ENCODE measurements around the gene TAF13.
"Not testable (repeated sequence)": the region's sequence is repeated elsewhere in the genome, so short reads cannot be mapped to it uniquely, and the experiment has no call there.

Gene TAF13

DNA sequence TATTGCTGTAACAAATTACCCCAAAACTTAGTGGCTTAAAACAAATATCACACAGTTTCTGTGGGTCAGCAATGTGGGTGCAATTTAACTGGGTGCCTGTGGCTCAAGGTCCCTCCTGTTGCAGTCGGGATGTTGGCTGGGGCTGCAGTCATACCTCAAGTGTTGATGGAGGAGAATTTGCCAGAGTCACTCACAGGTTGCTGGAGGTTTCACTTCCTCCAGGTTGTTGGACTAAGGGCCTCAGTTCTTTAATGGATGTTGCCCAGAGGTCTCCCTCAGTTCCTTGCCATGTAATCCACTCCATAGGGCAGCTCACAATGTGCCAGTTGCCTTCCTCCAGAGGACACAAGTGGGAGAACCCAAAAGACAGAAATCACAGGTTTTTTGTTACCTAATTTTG lies 2.5 kb upstream of the TAF13 start:
- peaks cover 4% of the 10 kb centered on the region; the same call in 1 of the 2 replicates for H3K36me3 ChIP-seq (ENCODE audit: control insufficient read depth, insufficient read depth, low read length)
- H3K27me3 ChIP-seq (ENCODE audit: control insufficient read depth, insufficient read depth, low read length): no peaks in the 10 kb centered on the region
- no peak overlapping the region for H3K4me3 ChIP-seq (ENCODE audit: low read length)
- H3K27ac ChIP-seq (ENCODE audit: low read length): no peak overlapping the region
- no peak for DNase-seq (ENCODE audit: low read depth, low spot score)
- no CpG with 5 or more reads among the region's 1 CpG for WGBS (ENCODE audit: insufficient coverage, insufficient read length)
- no peaks in the 10 kb centered on the region for H3K9me3 ChIP-seq (ENCODE audit: control insufficient read depth, insufficient read depth, low read length)
- H3K4me1 ChIP-seq (ENCODE audit: control insufficient read depth, insufficient read depth, low read length): no peaks in the 10 kb centered on the region; the same call in 1 of the 2 replicates

DNA sequence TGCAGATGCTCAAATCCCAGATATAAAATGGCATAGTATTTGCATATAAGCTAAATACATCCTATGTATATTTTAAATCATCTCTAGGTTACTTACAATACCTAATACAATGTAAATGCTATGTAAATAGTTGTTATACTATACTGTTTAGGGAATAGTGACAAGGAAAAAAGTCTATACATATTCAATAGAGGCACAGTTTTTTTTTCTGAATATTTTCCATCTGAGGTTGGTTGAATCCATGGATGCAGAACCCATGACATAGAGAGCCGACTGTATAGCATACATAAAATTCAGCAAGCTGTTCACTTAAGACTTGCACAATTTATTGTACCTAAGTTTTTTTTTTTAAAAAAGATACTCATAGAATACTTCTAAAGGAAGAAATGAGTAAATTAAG lies 6.5 kb downstream of the TAF13 start:
- no CpG with 5 or more reads among the region's 1 CpG for WGBS (ENCODE audit: insufficient coverage, insufficient read length)
- no peak for DNase-seq (ENCODE audit: low read depth, low spot score)
- H3K36me3 ChIP-seq (ENCODE audit: control insufficient read depth, insufficient read depth, low read length): peaks cover 9% of the 10 kb centered on the region
- H3K27ac ChIP-seq (ENCODE audit: low read length): no peak overlapping the region
- H3K27me3 ChIP-seq (ENCODE audit: control insufficient read depth, insufficient read depth, low read length): no peaks in the 10 kb centered on the region
- no peak overlapping the region for H3K4me3 ChIP-seq (ENCODE audit: low read length)
- no peaks in the 10 kb centered on the region for H3K4me1 ChIP-seq (ENCODE audit: control insufficient read depth, insufficient read depth, low read length)
- H3K9me3 ChIP-seq (ENCODE audit: control insufficient read depth, insufficient read depth, low read length): no peaks in the 10 kb centered on the region

DNA sequence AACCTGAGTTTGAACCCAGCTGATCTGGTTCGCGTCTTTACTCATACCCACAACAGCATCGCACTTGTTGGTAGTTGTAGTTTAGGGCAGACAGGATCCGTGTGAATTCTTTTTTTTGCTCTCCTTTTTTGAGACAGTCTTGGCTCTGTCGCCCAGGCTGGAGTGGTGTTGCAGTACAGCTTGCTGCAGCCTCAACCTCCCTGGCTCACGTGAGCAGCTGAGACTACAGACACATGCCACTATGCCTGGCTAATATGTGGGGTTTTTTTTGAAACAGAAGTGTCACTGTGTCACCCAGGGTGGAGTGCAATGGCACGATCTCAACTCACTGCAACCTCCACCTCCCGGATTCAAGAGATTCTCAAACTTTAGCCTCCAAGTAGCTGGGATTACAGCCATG lies 7.9 kb downstream of the TAF13 start:
- H3K4me1 ChIP-seq (ENCODE audit: control insufficient read depth, insufficient read depth, low read length): no peaks in the 10 kb centered on the region
- WGBS (ENCODE audit: insufficient coverage, insufficient read length): no CpG with 5 or more reads among the region's 8 CpGs
- H3K36me3 ChIP-seq (ENCODE audit: control insufficient read depth, insufficient read depth, low read length): peaks cover 3% of the 10 kb centered on the region; the same call in 1 of the 2 replicates
- H3K4me3 ChIP-seq (ENCODE audit: low read length): no peak overlapping the region
- H3K27ac ChIP-seq (ENCODE audit: low read length): no peak overlapping the region
- H3K27me3 ChIP-seq (ENCODE audit: control insufficient read depth, insufficient read depth, low read length): no peaks in the 10 kb centered on the region
- DNase-seq (ENCODE audit: low read depth, low spot score): no peak
- H3K9me3 ChIP-seq (ENCODE audit: control insufficient read depth, insufficient read depth, low read length): no peaks in the 10 kb centered on the region

DNA sequence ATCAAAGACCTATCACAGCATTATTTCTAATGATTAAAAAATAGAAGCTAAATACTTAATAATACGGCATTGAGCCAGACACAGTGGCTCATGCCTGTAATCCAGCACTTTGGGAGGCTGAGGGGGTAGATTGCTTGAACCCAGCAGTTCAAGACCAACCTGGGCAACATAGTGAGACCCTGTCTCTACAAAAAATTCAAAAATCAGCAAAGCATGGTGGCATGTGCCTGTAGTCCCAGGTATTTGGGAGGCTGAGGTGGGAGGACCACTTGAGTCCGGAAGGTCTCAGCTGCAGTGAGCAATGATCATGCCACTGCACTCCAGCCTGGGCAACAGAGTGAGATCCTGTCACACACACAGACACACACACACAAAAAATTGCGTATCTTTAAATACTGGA lies 10.7 kb downstream of the TAF13 start:
- Histone ChIP-seq H3K4me1 (ENCODE audit: control insufficient read depth, insufficient read depth, low read length) (no peaks in the 10 kb centered on the region), H3K9me3 (ENCODE audit: control insufficient read depth, insufficient read depth, low read length) (no peaks in the 10 kb centered on the region), H3K36me3 (ENCODE audit: control insufficient read depth, insufficient read depth, low read length) (peaks cover 3% of the 10 kb centered on the region; the same call in 1 of the 2 replicates), H3K27me3 (ENCODE audit: control insufficient read depth, insufficient read depth, low read length) (no peaks in the 10 kb centered on the region), H3K27ac (ENCODE audit: low read length) (no peak overlapping the region), H3K4me3 (ENCODE audit: low read length) (no peak overlapping the region)
- DNase-seq (ENCODE audit: low read depth, low spot score): no peak
- WGBS (ENCODE audit: insufficient coverage, insufficient read length): no CpG with 5 or more reads among the region's 3 CpGs

DNA sequence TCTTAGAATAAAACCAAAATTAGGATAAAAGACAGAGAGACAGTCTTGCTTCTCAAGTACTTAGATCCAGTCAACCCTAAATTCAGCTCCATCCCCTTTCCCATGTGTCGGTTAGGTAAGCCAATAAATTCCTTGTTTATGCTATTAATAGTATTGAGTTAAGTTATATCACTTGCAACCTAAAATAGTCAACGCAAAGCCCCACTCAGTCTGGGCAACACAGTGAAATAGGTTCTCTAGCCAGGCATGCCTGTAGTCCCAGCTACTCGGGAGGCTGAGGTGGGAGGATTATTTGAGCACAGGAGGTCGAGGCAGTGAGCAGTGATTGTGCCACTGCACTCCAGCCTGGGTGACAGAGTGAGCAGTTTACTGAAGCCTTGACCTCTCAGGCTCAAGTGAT lies 14.6 kb downstream of the TAF13 start:
- H3K36me3 ChIP-seq (ENCODE audit: control insufficient read depth, insufficient read depth, low read length): peaks cover 3% of the 10 kb centered on the region; the same call in 1 of the 2 replicates

GRCh38 chr1:109060707-109061106 lies 15.1 kb downstream of the TAF13 start:
- H3K9me3 ChIP-seq (ENCODE audit: control insufficient read depth, insufficient read depth, low read length): no peaks in the 10 kb centered on the region
- DNase-seq (ENCODE audit: low read depth, low spot score): no peak
- no peak overlapping the region for H3K4me3 ChIP-seq (ENCODE audit: low read length)
- H3K27me3 ChIP-seq (ENCODE audit: control insufficient read depth, insufficient read depth, low read length): no peaks in the 10 kb centered on the region
- H3K36me3 ChIP-seq (ENCODE audit: control insufficient read depth, insufficient read depth, low read length): peaks cover 3% of the 10 kb centered on the region; the same call in 1 of the 2 replicates
- H3K27ac ChIP-seq (ENCODE audit: low read length): no peak overlapping the region
- no CpG with 5 or more reads among the region's 7 CpGs for WGBS (ENCODE audit: insufficient coverage, insufficient read length)
- H3K4me1 ChIP-seq (ENCODE audit: control insufficient read depth, insufficient read depth, low read length): no peaks in the 10 kb centered on the region

More for the DNA sequence above, 14.6 kb downstream of the TAF13 start:
- no CpG with 5 or more reads among the region's 4 CpGs for WGBS (ENCODE audit: insufficient coverage, insufficient read length)
- H3K27ac ChIP-seq (ENCODE audit: low read length): no peak overlapping the region
- no peaks in the 10 kb centered on the region for H3K4me1 ChIP-seq (ENCODE audit: control insufficient read depth, insufficient read depth, low read length)
- no peaks in the 10 kb centered on the region for H3K27me3 ChIP-seq (ENCODE audit: control insufficient read depth, insufficient read depth, low read length)
- no peak for DNase-seq (ENCODE audit: low read depth, low spot score)
- H3K9me3 ChIP-seq (ENCODE audit: control insufficient read depth, insufficient read depth, low read length): no peaks in the 10 kb centered on the region
- no peak overlapping the region for H3K4me3 ChIP-seq (ENCODE audit: low read length)

DNA sequence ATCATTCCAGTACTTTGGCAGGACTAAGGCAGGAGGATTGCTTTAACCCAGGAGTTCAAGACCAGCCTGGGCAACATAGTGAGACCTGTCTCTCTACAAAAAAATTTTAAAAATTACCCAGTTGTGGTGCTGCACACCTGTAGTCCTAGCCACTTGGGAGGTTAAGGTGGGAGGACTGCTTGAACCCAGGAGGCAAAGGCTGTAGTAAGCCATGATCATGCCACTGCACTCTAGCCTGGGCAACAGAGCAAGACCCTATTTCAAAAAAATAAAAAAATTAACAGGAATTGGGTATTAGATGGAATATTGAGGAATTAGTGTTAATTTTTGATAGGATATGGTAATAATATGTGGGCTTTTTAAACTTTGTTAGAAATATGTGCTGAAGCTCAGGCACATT lies 16.8 kb downstream of the TAF13 start:
- Histone ChIP-seq H3K27me3 (ENCODE audit: control insufficient read depth, insufficient read depth, low read length) (no peaks in the 10 kb centered on the region), H3K36me3 (ENCODE audit: control insufficient read depth, insufficient read depth, low read length) (no peaks in the 10 kb centered on the region), H3K27ac (ENCODE audit: low read length) (no peak overlapping the region), H3K4me1 (ENCODE audit: control insufficient read depth, insufficient read depth, low read length) (no peaks in the 10 kb centered on the region), H3K9me3 (ENCODE audit: control insufficient read depth, insufficient read depth, low read length) (no peaks in the 10 kb centered on the region), H3K4me3 (ENCODE audit: low read length) (no peak overlapping the region)
- no peak for DNase-seq (ENCODE audit: low read depth, low spot score)

DNA sequence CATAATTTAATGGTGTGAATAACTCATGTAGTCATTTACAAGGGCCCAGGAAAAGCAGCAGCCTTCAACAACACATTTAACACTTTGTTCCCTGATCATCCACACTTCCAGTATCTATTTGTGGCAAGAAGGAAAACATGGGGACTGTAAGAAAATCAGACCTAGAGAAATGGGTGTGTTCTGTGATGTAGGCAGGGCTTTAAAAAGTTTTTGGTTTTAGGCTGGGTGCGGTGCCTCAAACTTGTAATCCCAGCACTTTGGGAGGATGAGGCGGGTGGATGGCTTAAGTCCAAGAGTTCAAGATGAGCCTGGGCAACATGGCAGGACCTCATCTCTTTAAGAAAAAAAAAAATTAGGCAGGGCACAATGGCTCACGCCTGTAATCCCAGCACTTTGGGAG lies 19.7 kb downstream of the TAF13 start:
- Histone ChIP-seq H3K27ac (ENCODE audit: low read length) (no peak overlapping the region), H3K27me3 (ENCODE audit: control insufficient read depth, insufficient read depth, low read length) (no peaks in the 10 kb centered on the region), H3K4me3 (ENCODE audit: low read length) (no peak overlapping the region), H3K36me3 (ENCODE audit: control insufficient read depth, insufficient read depth, low read length) (no peaks in the 10 kb centered on the region), H3K4me1 (ENCODE audit: control insufficient read depth, insufficient read depth, low read length) (no peaks in the 10 kb centered on the region), H3K9me3 (ENCODE audit: control insufficient read depth, insufficient read depth, low read length) (no peaks in the 10 kb centered on the region)
- no peak for DNase-seq (ENCODE audit: low read depth, low spot score)
- no CpG with 5 or more reads among the region's 3 CpGs for WGBS (ENCODE audit: insufficient coverage, insufficient read length)

DNA sequence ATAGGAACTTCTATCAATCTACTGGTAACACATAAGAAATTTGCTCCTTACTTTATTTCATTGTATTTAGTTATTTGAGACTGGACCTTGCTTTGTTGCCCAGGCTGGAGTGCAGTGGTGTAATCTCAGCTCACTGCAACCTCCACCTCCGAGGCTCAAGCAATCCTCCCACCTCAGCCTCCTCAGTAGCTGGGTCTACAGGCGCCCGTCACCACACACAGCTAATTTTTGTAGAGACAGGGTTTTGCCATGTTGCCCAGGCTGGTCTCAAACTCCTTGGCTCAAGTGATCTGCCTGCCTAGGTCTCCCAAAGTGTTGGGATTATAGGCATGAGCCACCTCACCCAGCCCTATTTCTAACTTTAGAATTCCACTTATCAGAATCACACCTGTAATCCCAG lies 23.7 kb downstream of the TAF13 start:
- no CpG with 5 or more reads among the region's 3 CpGs for WGBS (ENCODE audit: insufficient coverage, insufficient read length)
- not testable (repeated sequence) for H3K4me3 ChIP-seq (ENCODE audit: low read length); H3K9me3 ChIP-seq (ENCODE audit: control insufficient read depth, insufficient read depth, low read length); H3K4me1 ChIP-seq (ENCODE audit: control insufficient read depth, insufficient read depth, low read length); H3K27me3 ChIP-seq (ENCODE audit: control insufficient read depth, insufficient read depth, low read length); DNase-seq (ENCODE audit: low read depth, low spot score); H3K36me3 ChIP-seq (ENCODE audit: control insufficient read depth, insufficient read depth, low read length); H3K27ac ChIP-seq (ENCODE audit: low read length)

DNA sequence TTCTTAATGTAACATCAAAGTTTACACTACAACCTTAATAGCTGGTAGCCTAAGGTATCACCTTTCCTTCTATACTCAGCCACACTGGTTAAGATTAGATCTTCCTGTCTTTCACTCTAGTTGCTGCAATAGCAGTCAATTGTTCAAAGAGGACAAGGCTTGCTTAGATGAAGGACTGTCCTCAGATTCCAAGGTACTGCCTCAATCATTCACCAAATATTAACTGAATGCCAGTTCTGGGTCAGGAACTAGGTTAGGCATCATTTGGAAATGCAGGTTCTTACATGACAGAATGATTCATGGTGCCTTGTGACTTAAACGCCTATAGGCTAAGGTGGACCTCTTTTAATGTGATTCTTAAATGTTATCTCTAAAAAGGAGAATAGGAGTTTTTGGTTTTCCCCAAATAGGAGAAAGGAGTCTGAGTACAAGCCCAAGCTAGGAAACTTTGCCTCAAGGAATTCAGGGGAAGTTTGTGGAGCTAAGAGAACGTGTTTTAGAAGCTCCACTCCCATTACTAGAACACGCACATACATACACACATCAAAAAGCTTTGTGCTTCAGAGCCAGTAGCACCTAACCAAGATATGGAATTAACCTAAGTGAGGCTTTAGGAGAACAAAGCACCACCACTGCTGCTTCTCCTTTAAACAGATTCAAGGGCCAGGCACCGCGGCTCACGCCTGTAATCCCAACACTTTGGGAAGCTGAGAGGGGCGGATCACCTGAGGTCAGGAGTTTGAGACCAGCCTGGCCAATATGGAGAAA lies 25.4 kb downstream of the TAF13 start:
- DNase-seq (ENCODE audit: low read depth, low spot score): no peak
- H3K27me3 ChIP-seq (ENCODE audit: control insufficient read depth, insufficient read depth, low read length): no peaks in the 10 kb centered on the region
- H3K36me3 ChIP-seq (ENCODE audit: control insufficient read depth, insufficient read depth, low read length): no peaks in the 10 kb centered on the region
- H3K4me1 ChIP-seq (ENCODE audit: control insufficient read depth, insufficient read depth, low read length): no peaks in the 10 kb centered on the region
- no peak overlapping the region for H3K4me3 ChIP-seq (ENCODE audit: low read length)
- no peaks in the 10 kb centered on the region for H3K9me3 ChIP-seq (ENCODE audit: control insufficient read depth, insufficient read depth, low read length)
- WGBS (ENCODE audit: insufficient coverage, insufficient read length): no CpG with 5 or more reads among the region's 7 CpGs
- H3K27ac ChIP-seq (ENCODE audit: low read length): no peak overlapping the region

DNA sequence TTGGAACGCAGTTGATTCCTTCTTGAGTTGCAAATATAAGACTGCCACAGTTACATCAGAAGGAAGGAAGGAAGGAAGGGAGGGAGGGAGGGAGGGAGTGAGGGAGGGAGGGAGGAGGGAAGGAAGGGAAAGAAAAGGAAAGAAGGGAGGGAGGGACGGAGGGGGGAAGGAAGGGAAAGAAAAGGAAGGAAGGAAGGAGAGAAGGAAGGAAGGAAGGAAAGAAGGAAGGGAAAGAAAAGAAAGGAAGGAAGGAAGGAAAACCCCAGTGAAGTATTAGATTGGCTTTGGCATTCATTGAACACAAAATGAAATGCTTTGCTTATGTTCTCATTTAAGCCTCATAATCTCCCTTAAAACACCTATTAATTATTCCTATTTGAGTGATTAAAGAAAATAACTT lies 27.5 kb downstream of the TAF13 start:
- WGBS (ENCODE audit: insufficient coverage, insufficient read length): no CpG with 5 or more reads among the region's 2 CpGs
- Histone ChIP-seq H3K4me3 (ENCODE audit: low read length) (no peak overlapping the region), H3K27ac (ENCODE audit: low read length) (no peak overlapping the region), H3K27me3 (ENCODE audit: control insufficient read depth, insufficient read depth, low read length) (no peaks in the 10 kb centered on the region), H3K4me1 (ENCODE audit: control insufficient read depth, insufficient read depth, low read length) (no peaks in the 10 kb centered on the region), H3K9me3 (ENCODE audit: control insufficient read depth, insufficient read depth, low read length) (no peaks in the 10 kb centered on the region), H3K36me3 (ENCODE audit: control insufficient read depth, insufficient read depth, low read length) (no peaks in the 10 kb centered on the region)
- DNase-seq (ENCODE audit: low read depth, low spot score): no peak
